Mucosa of stomach (tissue), 1 donor: ENCODE measurements around the gene PDLIM3.
"Not testable (repeated sequence)": the region's sequence is repeated elsewhere in the genome, so short reads cannot be mapped to it uniquely, and the experiment has no call there.

Experiments
- H3K27me3 ChIP-seq: one replicate; pipeline ENCODE4 v1.7.0; 2013; ENCODE audit warnings: mild to moderate bottlenecking, low read length; ENCODE audit not compliant: control insufficient read depth, insufficient read depth
- H3K36me3 ChIP-seq: one replicate; pipeline ENCODE4 v1.7.0; 2013; ENCODE audit warnings: low read length; ENCODE audit not compliant: control insufficient read depth, insufficient read depth
- H3K4me1 ChIP-seq: one replicate; pipeline ENCODE4 v1.7.0; 2013; ENCODE audit warnings: mild to moderate bottlenecking, low read length; ENCODE audit not compliant: control insufficient read depth, insufficient read depth
- H3K4me3 ChIP-seq: one replicate; pipeline ENCODE4 v1.7.0; 2013; ENCODE audit warnings: low read length
- H3K9ac ChIP-seq: one replicate; pipeline ENCODE4 v1.7.0; 2013; ENCODE audit warnings: mild to moderate bottlenecking, low read length, moderate library complexity
- H3K9me3 ChIP-seq: one replicate; pipeline ENCODE4 v1.7.0; 2013; ENCODE audit warnings: mild to moderate bottlenecking, low read length, moderate library complexity; ENCODE audit not compliant: control insufficient read depth
- donor health status: Pancreatic carcinoma.

PDLIM3 gene

DNA sequence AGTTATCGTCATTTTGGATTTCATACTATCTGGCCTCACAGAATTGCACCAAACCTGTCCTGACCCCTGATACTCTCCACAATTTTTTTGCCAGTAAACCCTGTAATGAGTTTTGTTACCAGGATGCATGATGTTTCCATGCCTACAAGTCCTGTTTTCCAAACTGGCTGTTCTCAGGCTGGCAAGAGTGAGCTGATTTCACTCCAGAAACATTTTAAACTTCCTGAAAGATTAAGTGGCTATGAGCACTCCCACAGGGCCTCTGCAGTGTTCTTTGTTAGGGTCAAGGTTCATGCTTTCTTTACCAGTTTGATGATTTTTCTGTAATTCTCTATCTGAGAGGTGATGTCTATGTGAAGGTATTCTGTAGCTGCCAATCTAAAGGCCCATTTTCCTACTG, 31.7 kb upstream of the PDLIM3 start:
- Histone ChIP-seq H3K4me1 (peaks cover 21% of the 10 kb centered on the region), H3K9me3 (no peaks in the 10 kb centered on the region), H3K4me3 (no peak overlapping the region), H3K27me3 (no peaks in the 10 kb centered on the region), H3K36me3 (no peaks in the 10 kb centered on the region), H3K9ac (no peak overlapping the region)

DNA sequence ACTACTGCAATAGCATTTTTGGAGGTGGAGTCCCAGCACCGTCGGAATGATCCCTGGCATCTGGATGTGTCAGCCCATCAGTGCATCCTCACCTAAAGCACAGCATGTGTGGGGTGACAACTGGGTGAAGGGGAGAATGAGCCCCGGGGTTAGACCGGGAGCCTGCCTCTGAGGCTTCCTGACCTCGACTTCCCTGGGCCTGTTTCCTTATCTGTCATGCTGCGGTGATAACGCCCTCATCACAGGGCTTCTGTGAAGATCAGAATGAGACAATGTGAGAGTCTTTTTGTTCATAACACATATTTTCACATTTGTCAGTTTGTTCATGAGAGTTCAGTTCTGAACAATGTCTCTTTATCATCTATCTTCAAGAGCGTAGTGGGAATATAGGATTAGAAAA, 31.1 kb upstream of the PDLIM3 start:
- H3K9ac ChIP-seq, result no peak overlapping the region
- H3K27me3 ChIP-seq, result no peaks in the 10 kb centered on the region
- H3K9me3 ChIP-seq, result no peaks in the 10 kb centered on the region
- H3K4me3 ChIP-seq, result no peak overlapping the region
- H3K36me3 ChIP-seq, result no peaks in the 10 kb centered on the region
- H3K4me1 ChIP-seq, result peaks cover 21% of the 10 kb centered on the region

DNA sequence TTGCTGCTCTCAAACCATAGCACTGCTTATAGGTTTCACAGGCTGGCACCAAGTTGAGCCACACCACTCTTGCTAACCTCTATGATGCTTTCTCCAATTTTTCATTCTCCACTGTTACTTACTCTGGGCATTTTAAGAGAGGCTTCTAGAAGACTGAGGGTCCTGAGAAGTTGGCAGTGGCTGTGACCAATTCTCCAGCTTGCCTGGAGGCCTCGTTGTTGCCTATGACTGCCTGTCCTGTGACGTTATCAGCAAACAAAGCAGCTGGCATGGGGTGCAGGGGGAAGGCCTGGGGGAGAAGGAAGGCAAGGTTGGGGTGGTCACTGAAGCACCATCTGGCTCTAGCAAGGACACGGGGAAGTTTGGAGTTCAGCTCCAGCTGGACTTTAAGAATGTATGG, 30.4 kb upstream of the PDLIM3 start:
- H3K9ac ChIP-seq, result no peak overlapping the region
- H3K27me3 ChIP-seq, result no peaks in the 10 kb centered on the region
- peaks cover 21% of the 10 kb centered on the region for H3K4me1 ChIP-seq
- H3K4me3 ChIP-seq, result no peak overlapping the region
- no peaks in the 10 kb centered on the region for H3K9me3 ChIP-seq
- H3K36me3 ChIP-seq, result no peaks in the 10 kb centered on the region

DNA sequence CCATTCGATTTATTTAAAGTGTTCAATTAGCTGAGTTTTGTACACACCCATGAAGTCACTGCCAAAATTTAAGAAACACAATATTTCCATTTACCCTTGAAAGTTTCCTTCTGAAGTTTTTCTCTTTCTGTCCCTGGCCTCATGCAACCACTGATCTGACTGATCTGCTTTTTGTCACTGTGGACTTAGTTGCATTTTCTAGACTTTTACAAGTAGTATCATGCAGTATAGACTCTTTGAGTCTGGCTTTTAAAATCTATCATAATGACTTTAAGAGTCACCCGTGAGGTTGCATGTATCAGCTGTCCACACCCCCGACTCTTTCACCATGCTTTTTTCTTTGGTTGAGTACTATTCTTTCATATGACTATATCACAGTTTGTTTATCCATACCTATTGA, 29.0 kb upstream of the PDLIM3 start:
- Histone ChIP-seq H3K27me3 (no peaks in the 10 kb centered on the region), H3K4me1 (peaks cover 31% of the 10 kb centered on the region), H3K36me3 (no peaks in the 10 kb centered on the region), H3K4me3 (no peak overlapping the region), H3K9ac (no peak overlapping the region), H3K9me3 (no peaks in the 10 kb centered on the region)

DNA sequence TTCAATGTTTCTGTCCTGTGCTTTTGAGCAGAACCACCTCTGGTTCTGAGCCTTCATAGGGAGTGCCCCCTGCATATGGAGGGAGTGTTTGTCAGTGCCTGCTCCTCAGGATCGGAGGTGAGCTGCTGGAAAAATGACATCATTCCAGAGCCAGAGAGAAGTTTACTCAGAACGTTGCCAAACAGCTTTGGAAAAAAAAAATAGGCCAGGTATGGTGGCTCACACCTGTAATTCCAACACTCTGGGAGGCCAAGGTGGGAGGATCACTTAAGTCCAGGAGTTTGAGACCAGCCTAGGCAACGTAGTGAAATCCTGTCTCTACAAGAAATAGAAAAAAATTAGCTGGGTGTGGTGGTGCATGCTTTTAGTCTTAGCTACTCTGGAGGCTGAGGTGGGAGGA, 27.2 kb upstream of the PDLIM3 start:
- Histone ChIP-seq H3K4me1 (peaks cover 25% of the 10 kb centered on the region), H3K36me3 (no peaks in the 10 kb centered on the region), H3K4me3 (no peak overlapping the region), H3K9ac (no peak overlapping the region), H3K9me3 (no peaks in the 10 kb centered on the region), H3K27me3 (no peaks in the 10 kb centered on the region)

DNA sequence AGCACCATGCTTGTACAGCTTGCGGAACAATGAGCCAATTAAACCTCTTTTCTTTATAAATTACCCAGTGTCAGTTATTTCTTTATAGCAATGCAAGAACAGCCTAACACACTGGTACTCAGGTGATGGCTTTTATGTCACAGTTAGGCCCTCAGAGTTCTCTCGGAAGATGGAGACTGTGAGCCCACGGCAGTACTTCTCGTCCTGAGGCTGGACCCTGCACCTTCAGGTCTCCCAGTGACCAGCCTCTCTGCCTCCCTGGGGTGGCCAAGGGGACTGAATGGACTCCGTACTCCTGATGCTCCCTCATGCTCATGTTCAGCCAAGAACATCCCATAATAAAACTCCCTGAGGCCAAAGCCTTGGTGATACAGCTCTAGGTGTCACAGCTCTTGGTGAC, 25.0 kb upstream of the PDLIM3 start:
- Histone ChIP-seq H3K9me3 (no peaks in the 10 kb centered on the region), H3K27me3 (no peaks in the 10 kb centered on the region), H3K9ac (no peak overlapping the region), H3K4me3 (no peak overlapping the region), H3K4me1 (peaks cover 12% of the 10 kb centered on the region), H3K36me3 (no peaks in the 10 kb centered on the region)

DNA sequence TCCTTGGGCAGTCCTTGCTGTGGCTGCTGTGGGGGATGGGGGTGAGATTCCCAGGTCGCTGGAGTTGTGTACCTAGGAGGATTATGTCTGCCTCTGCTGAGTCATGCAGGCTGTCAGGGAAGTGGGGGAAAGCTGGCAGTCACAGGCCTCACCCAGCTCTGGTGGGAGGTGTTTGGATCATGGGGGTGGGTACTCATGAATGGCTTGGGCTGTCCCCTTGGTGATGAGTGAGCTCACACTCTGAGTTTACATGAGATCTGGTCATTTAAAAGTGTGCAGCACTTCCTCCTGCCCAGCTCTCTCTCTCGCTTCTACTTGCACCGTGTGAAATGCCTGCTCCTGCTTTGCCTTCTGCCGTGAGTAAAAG, 24.6 kb upstream of the PDLIM3 start:
- peaks cover 12% of the 10 kb centered on the region for H3K4me1 ChIP-seq
- H3K36me3 ChIP-seq, result no peaks in the 10 kb centered on the region
- H3K27me3 ChIP-seq, result no peaks in the 10 kb centered on the region
- H3K4me3 ChIP-seq, result no peak overlapping the region
- H3K9me3 ChIP-seq, result no peaks in the 10 kb centered on the region
- H3K9ac ChIP-seq, result no peak overlapping the region

DNA sequence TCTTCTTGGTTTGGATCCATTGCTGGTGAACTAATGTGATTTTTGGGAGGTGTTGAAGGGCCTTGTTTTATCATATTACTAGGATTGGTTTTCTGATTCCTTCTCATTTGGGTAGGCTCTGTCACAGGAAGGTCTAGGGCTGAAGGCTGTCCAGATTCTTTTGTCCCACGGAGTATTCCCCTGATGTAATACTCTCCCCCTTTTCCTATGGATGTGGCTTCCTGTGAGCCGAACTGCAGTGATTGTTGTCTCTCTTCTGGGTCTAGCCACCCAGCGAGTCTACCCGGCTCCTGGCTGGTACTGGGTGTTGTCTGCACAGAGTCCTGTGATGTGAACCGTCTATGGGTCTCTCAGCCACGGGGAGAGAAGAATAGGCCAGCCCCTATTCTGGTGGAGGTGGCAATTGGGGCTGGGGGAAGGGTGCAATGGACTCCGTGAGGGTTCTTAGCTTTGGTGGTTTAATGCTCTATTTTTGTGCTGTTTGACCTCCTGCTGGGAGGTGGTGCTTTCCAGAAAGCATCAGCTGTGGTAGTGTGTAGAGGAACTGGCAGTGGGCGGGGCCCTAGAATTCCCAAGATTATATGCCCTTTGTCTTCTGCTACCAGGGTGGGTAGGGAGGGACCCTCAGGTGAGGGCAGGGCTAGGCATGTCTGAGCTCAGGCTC, 24.1 kb upstream of the PDLIM3 start:
- not testable (repeated sequence) for H3K9ac ChIP-seq, H3K4me3 ChIP-seq, H3K36me3 ChIP-seq, H3K9me3 ChIP-seq, H3K27me3 ChIP-seq
- peaks cover 12% of the 10 kb centered on the region for H3K4me1 ChIP-seq

DNA sequence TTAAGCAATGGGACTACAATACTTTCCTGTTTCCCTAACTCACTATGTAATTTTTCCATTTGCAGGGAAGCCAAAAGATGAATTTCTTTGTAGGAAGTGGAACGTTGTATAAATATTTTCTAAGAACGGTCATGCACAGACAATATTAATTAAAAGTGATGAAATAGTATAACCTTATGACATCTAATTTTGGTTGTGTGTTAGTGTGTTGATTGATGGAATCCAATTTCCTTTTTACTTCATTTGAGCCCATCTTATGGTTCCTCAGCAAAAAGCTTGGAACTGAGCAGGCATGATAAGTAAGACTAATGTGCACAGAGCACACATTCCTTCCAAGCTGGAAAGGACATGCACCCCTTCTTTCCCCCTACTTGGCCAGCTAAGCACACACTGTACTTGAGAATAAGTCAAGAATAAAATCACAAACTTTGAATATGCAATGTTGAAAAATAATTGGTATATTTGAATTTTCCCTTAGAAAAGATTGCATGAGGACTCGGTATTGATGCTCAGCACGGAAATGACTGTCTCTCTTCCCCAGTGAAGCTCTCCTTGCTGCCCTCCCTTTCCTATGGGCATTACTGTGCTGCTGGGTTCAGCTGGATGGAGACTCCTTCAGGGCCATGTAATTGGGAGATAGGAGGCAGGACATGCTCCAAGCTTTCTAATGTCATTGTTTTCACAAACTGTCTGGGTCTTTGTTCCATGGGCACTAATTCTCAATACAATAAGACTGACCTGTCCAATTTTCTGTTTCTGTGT, 19.2 kb upstream of the PDLIM3 start:
- no peaks in the 10 kb centered on the region for H3K27me3 ChIP-seq
- H3K9ac ChIP-seq, result no peak overlapping the region
- H3K4me3 ChIP-seq, result no peak overlapping the region
- H3K36me3 ChIP-seq, result no peaks in the 10 kb centered on the region
- H3K4me1 ChIP-seq, result peaks cover 4% of the 10 kb centered on the region
- H3K9me3 ChIP-seq, result no peaks in the 10 kb centered on the region

DNA sequence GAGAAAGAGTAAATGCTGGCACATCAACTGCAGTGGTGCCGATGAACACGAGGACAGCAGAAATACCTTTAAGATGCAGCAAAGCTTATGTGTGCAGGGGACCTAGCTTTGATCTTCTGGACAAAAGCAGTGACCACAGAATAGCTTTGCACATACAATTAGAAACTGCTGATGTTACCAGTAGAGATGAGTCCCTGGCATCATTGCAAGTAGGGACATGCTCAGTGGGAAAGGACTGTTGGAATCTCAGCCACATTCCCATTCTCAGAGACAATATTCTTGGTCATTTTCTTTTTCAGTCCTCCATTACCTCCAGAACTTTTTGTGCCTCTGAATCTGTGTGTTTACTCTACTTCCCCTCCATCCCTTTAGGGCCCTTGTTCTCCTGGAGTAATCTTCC, 16.9 kb upstream of the PDLIM3 start:
- Histone ChIP-seq H3K36me3 (no peaks in the 10 kb centered on the region), H3K27me3 (no peaks in the 10 kb centered on the region), H3K4me3 (no peak overlapping the region), H3K9me3 (no peaks in the 10 kb centered on the region), H3K9ac (no peak overlapping the region), H3K4me1 (no peaks in the 10 kb centered on the region)

DNA sequence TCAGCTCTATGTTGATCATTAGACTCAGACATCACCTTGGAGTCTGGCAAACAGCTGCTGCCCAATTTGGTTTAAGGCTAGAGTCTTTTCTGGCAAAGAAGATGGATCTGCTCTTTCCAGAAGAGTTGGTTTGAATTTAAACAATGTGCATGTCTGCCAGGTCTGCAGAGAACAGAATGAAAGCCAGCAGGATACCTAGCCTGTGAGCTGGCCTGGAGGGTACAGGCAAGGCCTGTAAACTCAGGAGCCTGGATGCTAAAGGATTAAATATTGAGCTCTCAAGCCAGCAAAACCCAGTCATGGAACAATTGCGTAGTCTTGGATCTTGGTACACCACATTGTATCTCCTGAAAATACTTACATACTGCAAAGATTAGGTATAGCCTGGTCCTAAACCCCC, 15.6 kb upstream of the PDLIM3 start:
- no peaks in the 10 kb centered on the region for H3K4me1 ChIP-seq
- H3K27me3 ChIP-seq, result no peaks in the 10 kb centered on the region
- no peaks in the 10 kb centered on the region for H3K36me3 ChIP-seq
- no peak overlapping the region for H3K9ac ChIP-seq
- no peaks in the 10 kb centered on the region for H3K9me3 ChIP-seq
- no peak overlapping the region for H3K4me3 ChIP-seq

DNA sequence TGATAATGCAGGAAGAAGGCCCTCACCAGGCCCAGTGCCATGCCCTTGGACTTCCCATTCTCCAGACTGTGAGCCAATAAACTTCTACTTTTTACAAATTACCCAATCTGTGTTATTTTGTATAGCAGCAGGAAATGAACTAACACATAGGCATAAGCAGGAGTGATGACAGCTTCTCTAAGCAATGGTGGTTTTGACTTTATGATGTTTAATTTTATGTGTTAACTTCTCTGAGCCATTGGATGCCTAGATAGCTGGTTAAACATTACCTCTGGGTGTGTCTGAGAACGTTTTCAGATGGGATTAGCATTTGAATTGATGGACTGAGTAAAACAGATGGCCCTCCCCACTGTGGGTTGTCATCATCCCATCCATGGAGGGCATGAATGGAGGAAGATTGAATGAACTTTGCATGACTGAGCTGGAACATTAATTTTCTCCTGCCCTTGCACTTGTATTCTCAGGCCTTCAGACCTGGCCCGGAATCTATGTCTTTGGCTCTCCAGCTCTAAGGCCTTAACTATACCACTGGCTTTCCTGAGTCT, 13.9 kb upstream of the PDLIM3 start:
- no peaks in the 10 kb centered on the region for H3K36me3 ChIP-seq
- peaks cover 4% of the 10 kb centered on the region for H3K27me3 ChIP-seq
- no peak overlapping the region for H3K4me3 ChIP-seq
- H3K9ac ChIP-seq, result no peak overlapping the region
- H3K4me1 ChIP-seq, result no peaks in the 10 kb centered on the region
- H3K9me3 ChIP-seq, result no peaks in the 10 kb centered on the region
